ENCODE data around the gene TUBGCP2.

- TF ChIP-seq HDGF (IDR thresholded peaks at IDR 0.05; ENCODE audit: borderline replicate concordance) (no peak), FOXM1 (IDR thresholded peaks at IDR 0.05; ENCODE audit: borderline replicate concordance) (no peak), SUZ12 (IDR thresholded peaks at IDR 0.05) (no peak), FOXA1 (IDR thresholded peaks at IDR 0.05) (no peak), NFRKB (IDR thresholded peaks at IDR 0.05) (no peak), SP1 (IDR thresholded peaks at IDR 0.05) (no peak)
These were observed 78.1 kb downstream of the TUBGCP2 start for GRCh38 chr10:133230387-133231195.
